ENCODE data around the gene VAC14. TPM values are rescaled to one million over a fixed set of nuclear protein-coding genes. Genes with fewer than 3 reads are reported as not detected.
"Not testable (repeated sequence)": the region's sequence is repeated elsewhere in the genome, so short reads cannot be mapped to it uniquely, and the experiment has no call there.

Gene VAC14
- polyA plus RNA-seq, 10 donors, result 20.1 to 30.6 (median 23.4) TPM

DNA sequence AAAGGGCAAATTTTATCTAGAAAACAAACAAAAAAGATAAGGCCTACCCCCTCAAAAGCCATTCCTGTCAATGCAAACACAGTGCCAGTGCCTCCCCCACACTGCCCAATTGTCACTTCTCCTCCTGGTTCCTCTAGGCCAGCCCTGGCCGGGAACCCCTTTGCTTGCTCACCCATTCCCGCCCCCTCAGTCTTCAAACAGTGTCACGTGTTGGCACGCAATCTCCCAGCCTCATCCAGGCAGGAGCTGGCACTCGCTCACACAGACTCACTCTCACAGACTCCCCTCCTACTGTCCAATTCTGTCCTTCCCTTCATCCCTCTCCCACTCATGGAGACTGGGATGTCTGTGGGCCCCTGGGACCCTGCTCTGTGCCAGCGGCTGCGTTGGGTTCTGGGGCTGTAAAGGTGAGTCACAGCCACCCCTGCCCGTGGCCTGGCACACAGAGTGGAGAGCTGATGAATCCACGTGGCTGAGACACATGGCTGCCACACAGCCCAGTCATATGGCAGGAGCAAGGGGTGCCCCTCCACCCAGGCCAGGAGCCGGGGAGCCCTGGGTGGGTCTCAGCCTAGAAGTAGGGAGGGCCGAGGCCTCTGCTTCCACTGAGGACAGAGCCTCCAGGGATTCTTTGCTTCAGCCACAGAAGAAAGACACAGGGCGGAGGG is 54.8 kb downstream of the VAC14 start:
- DNase-seq, result peak in 1 of 3 donors; percentile 47

DNA sequence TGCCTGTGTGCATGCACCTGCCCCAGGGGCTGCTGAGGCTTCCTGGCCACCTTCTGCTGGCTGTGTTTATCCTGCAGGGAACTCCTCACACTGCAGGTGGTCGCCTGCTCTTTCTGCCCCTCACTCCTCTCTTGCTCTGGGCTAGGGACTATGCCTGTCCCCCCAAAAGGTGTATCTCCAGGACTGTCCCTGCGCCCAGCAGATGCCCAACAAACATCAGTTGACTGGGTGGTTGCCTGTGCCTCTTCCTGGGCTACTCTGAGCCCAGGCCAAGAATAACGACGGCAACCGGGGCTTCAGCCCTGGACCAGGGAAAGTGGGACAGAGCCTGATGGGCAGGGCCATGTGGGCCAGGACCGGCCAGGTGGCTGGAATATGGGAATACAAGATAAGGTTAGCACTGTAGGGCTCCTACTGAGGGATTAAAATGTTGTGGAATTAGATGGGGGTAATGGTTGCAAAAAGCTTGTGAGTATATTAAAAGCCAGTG is 55.4 kb downstream of the VAC14 start:
- no peak for DNase-seq

DNA sequence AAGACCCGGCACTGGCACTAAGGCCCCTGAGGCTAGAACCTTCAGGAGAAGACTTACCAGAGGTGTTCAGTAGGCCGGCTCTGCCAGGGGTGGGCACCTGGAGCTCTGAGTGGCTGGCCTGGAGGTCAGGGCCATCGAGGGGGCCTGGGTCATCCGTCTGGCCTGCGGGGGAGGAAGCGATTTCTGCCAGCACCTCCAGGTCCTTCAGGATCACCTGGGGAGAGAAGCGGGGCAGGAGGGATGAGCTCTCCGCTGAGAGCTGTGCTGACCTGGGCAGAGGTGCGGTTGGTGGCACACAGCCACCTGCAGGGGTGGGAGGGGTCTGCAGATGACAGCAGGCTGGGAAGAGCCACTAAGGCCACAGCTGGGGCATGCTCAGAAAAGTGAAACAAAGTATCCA is 56.6 kb downstream of the VAC14 start:
- DNase-seq, result no peak

DNA sequence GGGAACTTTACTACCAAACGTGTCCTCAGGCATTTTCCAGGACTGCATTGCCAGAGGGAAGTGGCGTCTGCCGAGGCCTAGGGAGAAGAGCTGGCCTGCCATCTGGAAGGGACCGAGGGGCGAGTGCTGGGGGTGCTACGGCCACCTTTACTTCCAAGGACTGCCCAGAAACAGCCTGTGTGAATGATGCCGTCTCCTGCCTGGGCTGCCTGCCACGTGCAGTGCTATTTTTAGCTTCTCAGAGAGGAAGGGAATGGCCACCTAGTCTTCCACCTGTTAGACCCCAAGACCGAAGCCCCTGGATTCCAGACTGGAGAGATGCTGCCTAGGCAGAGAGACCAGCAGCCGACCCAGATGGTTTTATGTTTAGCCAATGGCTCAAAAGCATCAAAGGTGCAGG is 57.2 kb downstream of the VAC14 start:
- no peak for DNase-seq

DNA sequence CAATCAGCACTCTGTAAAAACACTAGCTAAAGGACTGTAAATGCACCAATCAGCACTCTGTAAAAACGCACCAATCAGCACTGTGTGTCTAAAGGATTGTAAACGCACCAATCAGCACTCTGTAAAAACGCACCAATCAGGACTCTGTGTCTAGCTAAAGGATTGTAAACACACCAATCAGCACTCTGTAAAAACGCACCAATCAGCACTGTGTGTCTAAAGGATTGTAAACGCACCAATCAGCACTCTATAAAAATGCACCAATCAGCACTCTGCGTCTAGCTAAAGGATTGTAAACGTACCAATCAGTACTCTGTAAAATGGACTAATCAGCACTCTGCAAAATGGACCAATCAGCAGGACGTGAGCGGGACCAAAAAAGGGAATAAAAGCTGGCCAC is 58.0 kb downstream of the VAC14 start:
- DNase-seq, result not testable (repeated sequence)

DNA sequence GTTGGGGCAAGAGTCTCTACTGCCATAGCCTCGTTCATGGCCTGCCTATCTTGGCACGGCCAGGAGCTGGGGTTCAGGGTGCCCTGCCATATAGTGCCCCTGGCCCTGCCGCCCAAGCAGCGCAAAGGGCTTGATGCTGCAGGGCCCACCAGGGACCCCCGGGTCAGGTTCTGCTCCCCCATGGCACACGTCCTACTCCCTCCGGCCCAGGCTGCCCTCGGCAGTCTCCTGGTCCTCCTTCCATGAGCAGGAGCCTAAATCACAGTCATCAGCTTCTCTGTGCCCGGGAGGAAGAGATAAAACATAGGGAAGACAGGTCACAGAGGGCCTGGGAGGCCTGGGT is 59.2 kb downstream of the VAC14 start:
- DNase-seq, result no peak

DNA sequence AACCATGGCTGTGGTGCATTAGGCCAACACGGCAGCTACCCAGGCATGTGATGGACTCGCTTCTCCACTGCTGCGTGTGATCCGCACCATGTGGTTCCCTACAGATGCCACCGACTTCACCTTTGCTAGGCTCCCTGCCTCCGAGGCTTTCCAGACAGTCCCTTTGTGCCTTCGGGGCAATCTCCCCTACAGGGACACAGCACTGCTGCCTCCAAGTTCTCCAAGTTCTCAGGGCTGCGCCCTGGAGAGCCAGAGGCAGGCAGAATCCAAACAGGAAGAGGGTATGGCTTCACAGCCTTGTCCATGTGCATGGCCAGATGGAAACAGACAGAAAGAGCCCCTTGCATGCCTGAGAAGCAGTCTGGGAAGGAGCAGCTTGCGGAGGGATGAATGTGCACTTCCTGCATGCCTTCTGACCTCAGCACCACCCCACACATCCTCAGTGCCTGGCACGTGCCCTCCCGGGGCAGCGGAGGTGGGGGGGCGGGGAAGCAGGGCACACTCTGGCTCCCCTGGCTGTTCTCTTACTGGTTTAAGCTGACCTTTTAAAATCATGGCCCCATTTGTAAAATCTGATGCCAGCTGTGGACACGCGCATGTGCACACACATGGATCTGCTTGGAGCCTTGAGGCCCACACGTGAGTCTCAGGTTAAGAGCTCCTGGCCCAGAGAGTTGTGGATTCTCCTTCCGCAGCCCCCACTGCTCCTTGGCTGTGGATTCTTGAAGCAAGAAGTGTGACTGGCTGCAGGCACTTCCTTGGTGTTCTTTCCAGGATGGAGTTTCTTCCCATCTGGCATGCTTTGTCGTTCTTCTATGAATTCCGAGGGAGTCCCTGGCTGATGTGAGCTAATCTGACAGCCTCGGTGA is 59.8 kb downstream of the VAC14 start:
- peak in 1 of 3 donors; percentile 56 for DNase-seq

DNA sequence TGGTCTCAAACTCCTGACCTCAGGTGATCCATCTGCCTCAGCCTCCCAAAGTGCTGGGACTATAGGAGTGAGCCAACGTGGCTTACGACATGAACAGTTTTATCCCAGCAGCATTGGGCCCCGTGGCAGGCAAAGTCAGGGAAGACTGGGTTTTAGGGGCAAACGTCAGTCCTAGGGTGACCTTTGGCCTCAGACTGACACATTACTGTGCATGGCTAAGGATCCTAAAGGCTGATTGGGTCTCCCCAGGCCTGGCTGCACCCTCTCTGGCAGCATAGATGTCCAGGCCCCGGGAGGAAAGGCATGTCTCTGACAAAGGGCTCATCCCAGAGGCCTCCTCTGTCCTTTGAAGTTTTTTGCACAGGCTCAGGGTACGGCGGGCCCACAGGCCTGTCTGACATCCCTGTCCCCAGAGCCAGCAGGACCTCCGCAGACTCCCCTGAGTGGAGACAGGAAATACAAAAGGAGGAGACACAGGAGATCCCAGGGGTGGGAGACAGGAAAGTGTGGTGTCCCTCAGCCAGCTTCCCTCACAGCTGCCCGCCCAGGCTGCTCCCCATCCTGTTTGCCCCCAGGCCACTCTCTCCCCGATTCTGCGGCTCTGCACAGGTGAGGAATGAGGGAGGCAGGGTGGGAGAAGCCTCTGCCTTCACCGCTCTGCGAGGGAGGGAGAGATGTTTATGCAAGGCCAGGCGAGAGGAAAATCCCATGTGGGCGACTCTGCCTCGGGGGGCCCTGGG is 60.6 kb downstream of the VAC14 start:
- DNase-seq, result no peak

DNA sequence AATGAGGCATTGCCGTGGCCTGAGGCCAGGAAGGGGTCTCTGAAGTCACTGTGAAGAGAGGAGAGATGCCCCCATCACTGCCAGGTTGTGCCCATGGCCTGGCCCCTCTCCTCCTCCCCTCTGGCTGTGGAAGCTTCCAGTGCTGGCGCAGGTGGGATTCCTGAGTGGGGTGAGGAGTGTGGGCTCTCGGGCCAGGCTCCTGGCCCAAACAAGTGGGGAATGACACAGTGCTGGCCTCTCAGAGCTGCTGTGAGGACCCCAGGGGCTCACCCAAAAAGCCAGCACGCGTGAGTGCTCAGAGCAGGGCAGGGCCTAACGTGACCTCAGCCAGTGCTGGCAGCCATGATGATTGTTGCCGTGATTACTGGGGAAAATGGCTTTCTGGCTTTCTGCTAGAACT is 61.6 kb downstream of the VAC14 start:
- no peak for DNase-seq

DNA sequence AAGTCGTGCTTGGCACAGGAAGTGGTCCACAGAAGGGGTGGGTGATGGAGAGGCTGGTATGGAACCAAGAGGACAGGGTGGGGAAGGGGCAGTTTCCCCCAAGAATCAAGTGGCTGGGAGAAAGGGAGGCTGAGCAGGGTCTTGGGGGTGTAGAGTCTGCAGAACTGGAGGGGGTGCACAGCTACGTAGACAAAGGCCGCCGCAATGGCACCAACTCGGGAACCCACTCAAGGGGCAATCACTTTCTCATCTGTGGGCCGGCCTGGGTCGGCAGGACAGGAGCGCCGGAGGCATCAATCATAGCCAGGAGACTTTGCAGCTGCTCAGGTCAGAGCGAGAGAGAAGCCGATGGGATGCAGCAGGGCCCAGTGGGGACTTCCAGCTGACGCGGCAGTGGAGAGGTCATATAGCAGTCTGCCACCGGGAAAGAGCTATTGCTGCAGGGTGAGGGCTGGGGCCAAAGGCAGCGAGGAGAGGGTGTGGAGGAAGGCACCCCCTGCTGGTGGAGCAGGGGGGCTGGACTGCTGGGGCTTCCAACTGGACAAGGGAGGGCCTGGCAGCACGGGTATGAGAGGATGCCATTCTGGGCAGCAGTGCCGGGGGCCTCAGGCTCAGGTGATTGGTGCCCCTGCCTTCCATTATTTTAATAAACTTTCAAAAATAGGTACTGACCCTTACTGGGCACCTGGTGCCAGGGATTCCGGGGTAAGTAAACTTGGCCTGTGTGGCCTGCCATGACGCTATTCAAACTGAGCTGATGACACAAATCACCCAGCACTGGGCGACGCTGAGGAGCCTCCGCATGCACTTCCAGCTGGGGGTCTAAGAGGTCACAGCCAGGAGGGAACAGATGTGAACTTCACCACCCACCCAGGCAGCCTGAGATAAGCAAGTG is 62.6 kb downstream of the VAC14 start:
- DNase-seq, result peak; percentile 68 to 83 (median 71)

DNA sequence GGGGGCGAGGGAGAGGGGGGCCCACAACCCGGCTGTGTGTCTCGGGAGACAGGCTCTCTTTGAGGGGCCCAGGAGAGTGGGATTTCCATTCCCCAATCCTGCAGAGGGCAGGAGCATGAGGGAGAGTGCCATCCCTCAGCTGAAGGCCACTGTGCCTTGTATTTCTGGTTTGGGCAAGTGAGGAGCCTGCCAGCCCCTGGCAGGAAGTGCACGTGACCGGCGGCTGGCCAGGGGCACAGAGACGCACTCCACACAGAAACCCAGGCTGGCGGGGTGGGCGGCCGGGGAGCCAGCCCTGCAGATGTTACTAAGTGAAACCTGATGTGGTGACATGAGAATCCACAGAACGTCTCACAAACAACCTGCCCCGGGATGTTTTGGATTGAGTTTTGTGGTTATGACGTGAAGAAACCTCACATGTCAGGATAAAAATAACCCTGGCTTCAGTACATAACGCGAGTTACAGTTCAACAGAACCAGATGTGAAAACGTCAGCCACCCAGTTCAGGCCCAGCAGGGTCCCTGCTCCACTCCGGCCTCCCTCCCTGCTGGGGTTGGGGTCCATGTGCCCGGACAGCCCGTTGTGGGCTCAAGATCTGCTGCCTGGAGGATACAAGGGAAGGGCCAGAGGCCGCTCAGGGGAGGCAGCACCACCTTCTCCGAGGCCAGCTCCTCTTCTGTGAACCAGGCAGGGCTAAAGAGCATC is 63.4 kb downstream of the VAC14 start:
- DNase-seq, result peak; percentile 87 to 95 (median 91)

DNA sequence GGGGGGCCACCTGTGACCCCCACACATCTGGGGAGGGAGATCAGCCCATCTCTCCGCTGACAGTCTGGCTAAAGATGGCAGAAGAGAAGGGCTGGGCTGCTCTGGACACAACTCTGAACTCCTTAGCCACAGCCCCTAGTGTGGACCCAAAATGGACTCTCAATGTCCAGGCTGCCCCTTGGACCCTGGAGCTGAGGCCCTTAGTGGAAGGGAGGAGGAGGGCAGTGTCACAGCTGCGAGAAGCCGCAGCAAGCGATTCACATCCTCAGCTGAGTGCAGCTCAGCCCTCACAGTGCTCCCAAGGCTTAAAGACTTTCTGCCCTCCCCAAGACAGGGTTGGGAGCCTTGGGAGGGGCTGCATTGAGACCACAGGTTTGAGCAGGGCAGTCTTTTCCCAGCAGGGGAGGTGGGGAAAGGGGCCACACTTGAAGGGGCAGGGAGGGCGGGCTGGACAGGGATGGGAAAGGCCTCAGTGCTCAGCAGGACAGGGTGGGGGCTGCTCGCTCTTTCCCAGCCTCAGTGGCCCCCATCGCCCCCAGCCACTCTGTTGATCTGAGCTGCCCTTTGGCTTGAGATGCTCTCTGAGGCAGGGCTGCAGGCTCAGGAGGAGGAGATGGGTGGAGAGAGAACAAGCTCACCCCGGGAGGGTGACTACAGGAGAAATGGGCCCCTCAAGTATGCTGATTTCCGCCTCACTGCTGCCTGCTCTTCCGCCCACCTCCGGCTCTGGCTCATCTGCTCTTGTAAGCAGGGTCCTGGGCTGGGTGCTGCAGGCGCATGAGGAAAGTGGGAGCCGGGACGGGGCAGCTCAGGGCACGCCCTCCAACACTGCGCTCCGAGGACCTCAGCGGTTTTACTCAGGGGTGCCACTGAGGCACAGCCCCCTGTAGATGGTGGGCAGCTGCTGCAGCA is 64.2 kb downstream of the VAC14 start:
- peak in 1 of 3 donors; percentile 65 for DNase-seq

DNA sequence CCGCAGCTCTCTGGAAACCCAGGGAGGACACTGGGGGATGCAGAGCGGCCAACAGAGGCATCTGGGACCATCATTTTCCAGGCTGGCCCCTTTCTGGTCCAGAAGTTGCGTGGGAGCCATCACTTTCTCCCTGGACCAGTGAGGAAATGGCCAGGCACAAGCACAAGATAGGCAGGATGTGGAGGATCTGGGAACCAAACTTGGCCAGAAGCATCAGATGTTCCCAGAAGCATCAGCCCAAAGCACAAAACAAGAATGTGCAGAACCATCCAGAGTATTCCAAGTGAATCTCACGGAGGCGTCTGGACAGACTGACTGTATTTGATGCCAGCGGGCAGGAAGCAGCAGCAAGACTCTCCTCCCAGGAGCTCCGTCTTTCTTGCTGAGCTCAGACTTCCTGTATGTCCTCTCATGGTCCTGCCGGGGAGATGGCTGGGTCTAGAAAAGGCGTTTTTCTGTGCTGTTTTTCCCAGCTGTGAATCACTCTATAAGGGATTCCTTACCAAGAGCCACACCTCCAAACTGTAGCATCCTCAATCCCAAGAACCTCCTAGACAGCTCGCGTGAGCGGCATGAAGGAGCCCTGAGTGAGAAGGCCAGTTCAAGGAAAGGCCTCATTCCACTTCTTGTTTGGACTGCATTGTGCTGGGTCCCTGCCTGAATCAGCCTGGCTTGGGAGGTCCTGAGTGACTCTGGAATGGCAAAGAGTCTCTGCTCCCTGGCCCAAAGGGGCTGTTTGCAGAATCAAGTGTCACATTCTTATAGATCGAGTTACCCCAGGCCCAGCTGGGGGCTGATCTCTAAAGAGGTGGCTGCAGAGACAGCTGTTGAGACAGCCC is 65.6 kb downstream of the VAC14 start:
- peak; percentile 74 to 91 (median 79) for DNase-seq

DNA sequence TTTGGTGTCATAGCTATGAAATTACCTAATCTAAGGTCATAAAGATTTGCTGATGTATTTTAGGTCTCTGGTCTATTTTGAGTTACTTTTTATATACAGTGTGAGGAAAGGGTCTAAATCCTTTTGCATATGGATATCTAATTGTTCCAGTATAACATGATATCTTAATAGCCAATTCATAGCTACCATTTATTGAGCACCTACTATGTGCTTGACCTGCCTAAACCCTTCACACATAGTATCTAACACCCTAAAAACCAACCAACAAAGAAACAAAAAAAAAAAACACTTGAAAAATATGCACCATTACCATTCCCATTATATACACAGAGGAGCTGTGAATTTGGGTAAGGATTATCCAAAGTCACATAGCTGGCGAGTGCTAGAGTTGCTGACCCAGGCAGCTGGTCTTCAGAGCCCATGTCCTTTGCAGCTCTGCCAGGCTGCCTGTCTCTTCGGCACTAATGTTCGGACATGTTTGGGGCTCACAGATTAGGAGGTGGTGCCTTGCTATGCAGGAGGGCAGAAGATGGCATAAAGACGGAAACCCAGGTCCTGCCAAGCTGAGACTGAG is 66.3 kb downstream of the VAC14 start:
- DNase-seq, result no peak

DNA sequence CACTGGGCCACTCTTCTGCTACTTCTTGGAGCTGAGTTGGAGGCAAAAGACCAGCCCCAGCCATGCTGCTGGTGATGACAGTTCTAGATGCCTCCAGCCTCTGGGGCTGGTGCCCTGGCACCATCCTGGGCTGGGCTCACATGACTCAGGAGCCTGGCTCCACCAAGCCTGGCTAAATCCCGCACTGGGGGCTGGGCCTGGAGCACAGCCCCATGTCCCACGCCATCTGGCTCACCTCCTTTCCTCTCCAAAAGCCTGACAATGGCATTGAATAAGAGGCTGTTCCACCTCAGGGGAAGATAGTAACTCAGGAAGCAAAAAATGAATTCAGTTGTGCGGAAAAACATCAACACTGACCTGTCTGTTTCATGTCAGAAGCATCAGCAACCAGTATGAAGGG is 70.0 kb downstream of the VAC14 start:
- DNase-seq, result no peak

DNA sequence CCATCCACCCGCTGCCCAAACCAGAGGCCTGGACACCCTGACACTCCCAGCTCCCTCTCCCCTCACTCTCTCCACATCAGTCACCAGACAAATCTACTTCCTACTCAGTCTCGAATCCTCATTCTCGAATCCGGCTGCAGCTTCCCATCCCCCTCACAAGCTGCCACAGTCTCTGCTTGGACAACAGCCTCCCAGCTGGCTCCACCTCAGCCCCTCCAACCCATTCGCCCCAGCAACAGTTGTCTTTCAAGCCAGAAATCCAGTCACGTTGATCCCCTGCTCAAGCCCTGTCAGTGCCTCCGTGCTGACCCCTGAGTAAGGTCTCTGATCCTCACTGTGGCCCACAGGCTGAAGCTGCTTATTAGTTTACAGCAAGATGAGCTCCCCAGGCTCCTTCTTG is 70.9 kb downstream of the VAC14 start:
- DNase-seq, result peak; percentile 41 to 49 (median 45)

DNA sequence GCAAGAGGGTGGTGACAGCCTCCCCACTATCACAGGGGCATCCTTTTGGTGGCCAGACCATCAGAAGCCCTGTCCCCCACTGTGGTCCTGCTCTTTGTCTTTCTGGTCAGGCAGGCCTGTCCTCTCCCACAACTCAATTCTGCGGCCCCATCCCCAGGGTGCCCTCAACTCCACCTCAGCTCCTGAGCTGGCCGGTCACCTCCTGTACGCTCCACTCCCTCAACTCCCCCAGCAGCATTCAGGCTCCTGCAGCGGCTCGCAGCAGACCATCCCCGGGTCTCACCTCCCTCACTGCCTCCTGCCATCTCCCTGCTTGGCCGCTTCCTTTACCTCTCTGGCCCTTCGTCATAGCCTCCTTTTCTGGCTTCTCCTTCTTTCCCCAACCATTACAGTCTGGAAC is 71.7 kb downstream of the VAC14 start:
- DNase-seq, result no peak

DNA sequence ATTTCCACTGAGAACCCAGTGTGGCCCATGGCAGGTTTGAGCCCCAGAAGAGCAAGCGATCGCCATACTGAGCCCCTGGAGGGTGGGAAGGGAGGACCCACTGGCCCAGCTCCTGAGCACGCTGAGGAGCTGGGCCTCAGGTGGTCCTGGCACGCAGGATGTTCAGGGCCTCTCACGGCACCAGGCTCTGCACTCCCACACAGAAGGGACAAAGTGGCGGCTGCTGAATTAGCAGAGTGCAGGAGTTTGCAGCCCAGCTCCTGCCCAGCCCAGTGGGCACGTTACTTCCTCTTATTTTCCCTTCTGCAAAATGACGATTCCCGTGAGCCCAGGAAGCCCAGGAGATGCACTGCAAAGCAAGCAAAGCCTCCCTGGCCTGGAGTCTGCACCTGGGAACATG is 72.8 kb downstream of the VAC14 start:
- no peak for DNase-seq

Data from muscle of back (tissue), 11 donors.